Fibroblast of lung (primary cell): Measurements from ENCODE around the gene HDAC4. TPM values are rescaled to one million over a fixed set of nuclear protein-coding genes. Genes with fewer than 3 reads are reported as not detected.

Experiments used
- DNase-seq, 2 donors: peaks; one replicate each; pipeline versions ENCODE4 v3.0.0 to v3.0.0-alpha.2; 2010; ENCODE audit warnings: low read depth in 2 of 2
- H2AFZ ChIP-seq: 2 replicates; pipeline ENCODE4 v1.5.1; 2012; ENCODE audit warnings: low read length, control low read depth, inconsistent platforms
- H3K27ac ChIP-seq: 2 replicates; pipeline ENCODE4 v1.5.1; 2011; ENCODE audit warnings: low read length, control low read depth; ENCODE audit not compliant: insufficient read depth
- H3K27me3 ChIP-seq: 2 replicates; pipeline ENCODE4 v1.5.1; 2011; ENCODE audit warnings: mild to moderate bottlenecking, low read length; ENCODE audit not compliant: control insufficient read depth, insufficient read depth
- H3K36me3 ChIP-seq: 2 replicates; pipeline ENCODE4 v1.5.1; 2011; ENCODE audit warnings: low read length; ENCODE audit not compliant: control insufficient read depth, insufficient read depth
- H3K4me1 ChIP-seq: 2 replicates; pipeline ENCODE4 v1.5.1; 2011; ENCODE audit warnings: low read length; ENCODE audit not compliant: control insufficient read depth, insufficient read depth; ENCODE audit errors: extremely low read depth
- H3K4me2 ChIP-seq: 2 replicates; pipeline ENCODE4 v1.5.1; 2011; ENCODE audit warnings: low read length, control low read depth; ENCODE audit not compliant: insufficient read depth; ENCODE audit errors: extremely low read depth
- H3K4me3 ChIP-seq, 4 experiments: fragments of 200-600 bp in 1 of 4; sonication (generic) in 1 of 4; replicated peaks in 1 of 4; 2 replicates each; pipeline ENCODE4 v1.5.1; 2011 to 2016; ENCODE audit warnings: low read length in 4 of 4, low read depth in 3 of 4, mild to moderate bottlenecking in 3 of 4, control low read depth in 2 of 4, inconsistent platforms in 1 of 4, mixed read lengths in 1 of 4; ENCODE audit not compliant: insufficient read depth in 1 of 4; ENCODE audit errors: control extremely low read depth in 1 of 4
- H3K79me2 ChIP-seq: 2 replicates; pipeline ENCODE4 v1.5.1; 2012; ENCODE audit warnings: mild to moderate bottlenecking, low read length, inconsistent platforms; ENCODE audit not compliant: control insufficient read depth, insufficient read depth
- H3K9ac ChIP-seq: 2 replicates; pipeline ENCODE4 v1.5.1; 2011; ENCODE audit warnings: mild to moderate bottlenecking, low read length, control low read depth; ENCODE audit not compliant: insufficient read depth
- H3K9me3 ChIP-seq: 2 replicates; pipeline ENCODE4 v1.5.1; 2012; ENCODE audit warnings: low read depth, low read length; ENCODE audit not compliant: control insufficient read depth, insufficient read depth
- H4K20me1 ChIP-seq: 2 replicates; pipeline ENCODE4 v1.5.1; 2011; ENCODE audit warnings: low read length; ENCODE audit not compliant: control insufficient read depth, insufficient read depth; ENCODE audit errors: extremely low read depth
- CTCF ChIP-seq, 2 donors: IDR thresholded peaks in 1 of 2; conservative IDR thresholded peaks in 1 of 2; 1 replicate in 1 of 2; 2 replicates in 1 of 2; pipeline ENCODE4 v1.5.1; 2011 to 2012; ENCODE audit warnings: low read length in 2 of 2, control low read depth in 1 of 2, inconsistent platforms in 1 of 2, low read depth in 1 of 2, mild to moderate bottlenecking in 1 of 2
- EZH2 ChIP-seq: IDR thresholded peaks from 2 replicates; pipeline ENCODE4 v1.5.1; 2012; ENCODE audit warnings: low read length, control low read depth, mild to moderate bottlenecking; ENCODE audit errors: missing control alignments
- polyA plus RNA-seq, 2 donors: library from polyadenylated mRNA; depleted of rRNA in 1 of 2; stranded (reverse) in 1 of 2; unstranded in 1 of 2; fragments of >200 nt; gene quantifications; 2 replicates each; pipeline ENCODE4 v1.2.1, GENCODE V29; 2011 to 2012; ENCODE audit warnings: missing spikeins in 1 of 2
- total RNA-seq: library from RNA; depleted of rRNA; stranded (reverse); fragments of >200 nt; gene quantifications from 2 replicates; pipeline ENCODE4 v1.2.1, GENCODE V29; 2014

HDAC4 gene
- total and polyA plus RNA-seq, 2 donors (not counting 1 experiment from before 2014, with no cell fraction given) = 7.4 to 19.8 TPM

- Histone ChIP-seq H3K4me1 (no peaks in the 10 kb centered on the region), H2AFZ (no peak overlapping the region), H3K36me3 (no peaks in the 10 kb centered on the region), H3K4me3 (no peak overlapping the region), H3K9me3 (no peaks in the 10 kb centered on the region), H3K27ac (no peak overlapping the region), H4K20me1 (no peaks in the 10 kb centered on the region), H3K27me3 (no peaks in the 10 kb centered on the region), H3K9ac (no peak overlapping the region), H3K79me2 (no peaks in the 10 kb centered on the region), H3K4me2 (no peak overlapping the region)
- DNase-seq = no peak
- no peak for TF ChIP-seq EZH2
- no peak for TF ChIP-seq CTCF (conservative IDR thresholded peaks at IDR 0.05 in 1 of 2, IDR thresholded peaks at IDR 0.05 in 1 of 2; ENCODE audit: low read depth in 1 of 2, low read length in 2 of 2)
These were observed 17.6 kb downstream of the HDAC4 start for GRCh38 chr2:239383036-239383758.

- no peak for DNase-seq
- Histone ChIP-seq H3K36me3 (no peaks in the 10 kb centered on the region), H3K4me2 (no peak overlapping the region), H3K27ac (no peak overlapping the region), H3K27me3 (no peaks in the 10 kb centered on the region), H4K20me1 (no peaks in the 10 kb centered on the region), H3K79me2 (no peaks in the 10 kb centered on the region), H3K4me3 (no peak overlapping the region), H2AFZ (no peak overlapping the region), H3K9ac (no peak overlapping the region), H3K4me1 (no peaks in the 10 kb centered on the region), H3K9me3 (no peaks in the 10 kb centered on the region)
- no peak for TF ChIP-seq EZH2
- no peak for TF ChIP-seq CTCF (conservative IDR thresholded peaks at IDR 0.05 in 1 of 2, IDR thresholded peaks at IDR 0.05 in 1 of 2; ENCODE audit: low read depth in 1 of 2, low read length in 2 of 2)
These were observed 18.4 kb downstream of the HDAC4 start for GRCh38 chr2:239382384-239382880.

DNA sequence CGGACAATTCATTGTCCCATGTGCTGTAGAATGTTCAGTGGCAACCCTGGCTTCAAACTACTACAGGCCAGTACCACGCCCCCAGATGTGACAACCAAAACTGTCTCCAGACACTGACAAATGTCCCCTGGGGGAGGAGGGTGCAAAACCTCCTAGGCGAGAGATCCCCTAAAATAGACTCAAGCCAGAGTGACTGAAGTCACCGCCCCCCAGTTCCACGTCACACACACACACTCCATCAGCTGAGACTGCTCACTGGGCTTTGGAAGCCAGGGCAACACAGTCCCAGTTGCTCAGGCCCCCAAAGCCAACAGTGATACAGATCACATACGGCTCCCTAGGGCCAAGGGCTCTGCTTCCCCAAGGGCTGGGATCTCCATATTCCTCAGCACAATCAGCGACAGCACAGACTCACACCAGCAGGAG is 19.1 kb downstream of the HDAC4 start:
- Histone ChIP-seq H4K20me1 (no peaks in the 10 kb centered on the region), H3K4me3 (no peak overlapping the region)

More for the DNA sequence above, 19.1 kb downstream of the HDAC4 start:
- no peaks in the 10 kb centered on the region for H3K4me1 ChIP-seq
- H3K9me3 ChIP-seq = no peaks in the 10 kb centered on the region
- no peak overlapping the region for H3K27ac ChIP-seq
- no peaks in the 10 kb centered on the region for H3K36me3 ChIP-seq
- H3K9ac ChIP-seq = no peak overlapping the region
- H2AFZ ChIP-seq = no peak overlapping the region
- H3K79me2 ChIP-seq = no peaks in the 10 kb centered on the region
- no peak for TF ChIP-seq EZH2
- no peak for TF ChIP-seq CTCF (conservative IDR thresholded peaks at IDR 0.05 in 1 of 2, IDR thresholded peaks at IDR 0.05 in 1 of 2; ENCODE audit: low read depth in 1 of 2, low read length in 2 of 2)
- DNase-seq = no peak
- H3K27me3 ChIP-seq = no peaks in the 10 kb centered on the region
- H3K4me2 ChIP-seq = no peak overlapping the region
